GM19043 (cell line): ENCODE results near the gene MYOCOS.

Source experiments
- ATAC-seq: cut with Tn5 transposase; IDR thresholded peaks from one replicate; pipeline ENCODE4 v1.9.1; 2021; ENCODE audit warnings: low read depth; ENCODE audit not compliant: unreplicated experiment

MYOCOS gene

GRCh38 chr1:171623651-171624331, 1.7 kb downstream of the MYOCOS start:
- ATAC-seq, result no peak

GRCh38 chr1:171625225-171625624, 3.2 kb downstream of the MYOCOS start:
- no peak for ATAC-seq

GRCh38 chr1:171627020-171627419, 5.0 kb downstream of the MYOCOS start:
- ATAC-seq, result no peak

GRCh38 chr1:171628225-171628624, 6.2 kb downstream of the MYOCOS start:
- ATAC-seq, result no peak

- no peak for ATAC-seq
Measured at GRCh38 chr1:171635661-171636060, 13.6 kb downstream of the MYOCOS start.

GRCh38 chr1:171636141-171636540, 14.1 kb downstream of the MYOCOS start:
- no peak for ATAC-seq

- ATAC-seq, result no peak
Measured at GRCh38 chr1:171637928-171638576, 16.0 kb downstream of the MYOCOS start.

- no peak for ATAC-seq
Measured at GRCh38 chr1:171640225-171640624, 18.2 kb downstream of the MYOCOS start.

- no peak for ATAC-seq
Measured at GRCh38 chr1:171641076-171641864, 19.2 kb downstream of the MYOCOS start.

GRCh38 chr1:171642197-171642596, 20.2 kb downstream of the MYOCOS start:
- no peak for ATAC-seq

GRCh38 chr1:171643156-171643555, 21.1 kb downstream of the MYOCOS start:
- ATAC-seq, result no peak

GRCh38 chr1:171644805-171645483, 22.9 kb downstream of the MYOCOS start:
- ATAC-seq, result peak; percentile 63

- ATAC-seq, result no peak
Measured at GRCh38 chr1:171645553-171646248, 23.7 kb downstream of the MYOCOS start.

GRCh38 chr1:171646249-171646560, 24.2 kb downstream of the MYOCOS start:
- no peak for ATAC-seq

GRCh38 chr1:171652234-171652822, 30.3 kb downstream of the MYOCOS start, which contains the start of gene MYOC:
Gene MYOC (minus strand): TSS chr1:171652688. CDS start chr1:171652611, 77 bp downstream.
- no peak for ATAC-seq

GRCh38 chr1:171653796-171654195, 31.8 kb downstream of the MYOCOS start:
- no peak for ATAC-seq

- no peak for ATAC-seq
Measured at GRCh38 chr1:171654201-171654941, 32.3 kb downstream of the MYOCOS start.

GRCh38 chr1:171654942-171655745, 33.1 kb downstream of the MYOCOS start:
- ATAC-seq, result peak; percentile 69

GRCh38 chr1:171655746-171656116, 33.7 kb downstream of the MYOCOS start:
- ATAC-seq, result peak; percentile 21
